H9 (cell line): ENCODE measurements around the gene MARK2. TPM values are rescaled to one million over a fixed set of nuclear protein-coding genes. Genes with fewer than 3 reads are reported as not detected.

Experiments used
- DNase-seq: peaks from one replicate; pipeline ENCODE4 v3.0.0-alpha.2; 2017
- H2AFZ ChIP-seq: one replicate; pipeline ENCODE4 v1.6.1; 2013; ENCODE audit warnings: mild to moderate bottlenecking, low read length, control low read depth, moderate library complexity
- H2AK5ac ChIP-seq: 2 replicates; pipeline ENCODE4 v1.6.1; 2013; ENCODE audit warnings: low read length, control low read depth, mixed read lengths; ENCODE audit not compliant: insufficient read length
- H2BK120ac ChIP-seq: one replicate; pipeline ENCODE4 v1.6.1; 2013; ENCODE audit warnings: low read depth, mild to moderate bottlenecking, low read length, control low read depth, inconsistent platforms; ENCODE audit not compliant: poor library complexity, severe bottlenecking
- H2BK12ac ChIP-seq: 2 replicates; pipeline ENCODE4 v1.6.1; 2013; ENCODE audit warnings: low read length, control low read depth, mixed read lengths, low read depth; ENCODE audit not compliant: insufficient read length
- H2BK15ac ChIP-seq: 2 replicates; pipeline ENCODE4 v1.6.1; 2013; ENCODE audit warnings: low read depth, low read length, control low read depth
- H2BK20ac ChIP-seq: one replicate; pipeline ENCODE4 v1.6.1; 2013; ENCODE audit warnings: low read depth, mild to moderate bottlenecking, low read length, control low read depth, inconsistent platforms; ENCODE audit not compliant: poor library complexity, severe bottlenecking
- H2BK5ac ChIP-seq: 2 replicates; pipeline ENCODE4 v1.6.1; 2013; ENCODE audit warnings: low read length, control low read depth, mixed read lengths; ENCODE audit not compliant: insufficient read length
- H3K14ac ChIP-seq: 2 replicates; pipeline ENCODE4 v1.6.1; 2013; ENCODE audit warnings: low read length, control low read depth; ENCODE audit not compliant: insufficient read depth
- H3K18ac ChIP-seq: 2 replicates; pipeline ENCODE4 v1.6.1; 2013; ENCODE audit warnings: low read depth, mild to moderate bottlenecking, mixed read lengths, low read length, control low read depth; ENCODE audit not compliant: insufficient read length
- H3K23ac ChIP-seq: 2 replicates; pipeline ENCODE4 v1.6.1; 2013; ENCODE audit warnings: low read length, control low read depth, mixed read lengths, low read depth; ENCODE audit not compliant: insufficient read length
- H3K23me2 ChIP-seq: 2 replicates; pipeline ENCODE4 v1.6.1; 2013; ENCODE audit warnings: low read depth, mild to moderate bottlenecking, mixed read lengths, low read length, control low read depth; ENCODE audit not compliant: insufficient read length, poor library complexity, severe bottlenecking
- H3K27ac ChIP-seq: 2 replicates; pipeline ENCODE4 v1.5.1; 2013; ENCODE audit warnings: low read length, control low read depth, mixed read lengths, low read depth; ENCODE audit not compliant: insufficient read length
- H3K27me3 ChIP-seq: 2 replicates; pipeline ENCODE4 v1.6.1; 2013; ENCODE audit warnings: low read length, control low read depth, inconsistent platforms; ENCODE audit not compliant: insufficient read depth
- H3K4ac ChIP-seq: 2 replicates; pipeline ENCODE4 v1.6.1; 2013; ENCODE audit warnings: low read depth, mild to moderate bottlenecking, control low read depth, inconsistent platforms, low read length, moderate library complexity
- H3K4me1 ChIP-seq: 2 replicates; pipeline ENCODE4 v1.6.1; 2013; ENCODE audit warnings: low read length, control low read depth, inconsistent platforms; ENCODE audit not compliant: insufficient read depth
- H3K4me2 ChIP-seq: 2 replicates; pipeline ENCODE4 v1.6.1; 2013; ENCODE audit warnings: low read length, control low read depth, mixed read lengths; ENCODE audit not compliant: insufficient read length, insufficient read depth
- H3K56ac ChIP-seq: 2 replicates; pipeline ENCODE4 v1.6.1; 2013; ENCODE audit warnings: low read depth, mild to moderate bottlenecking, mixed read lengths, low read length, control low read depth; ENCODE audit not compliant: insufficient read length
- H3K79me1 ChIP-seq: 2 replicates; pipeline ENCODE4 v1.6.1; 2013; ENCODE audit warnings: low read depth, mild to moderate bottlenecking, moderate library complexity, low read length, control low read depth, inconsistent platforms; ENCODE audit not compliant: insufficient read depth, poor library complexity, severe bottlenecking
- H3K79me2 ChIP-seq: 2 replicates; pipeline ENCODE4 v1.6.1; 2013; ENCODE audit warnings: low read length, control low read depth, inconsistent platforms; ENCODE audit not compliant: insufficient read depth
- H3K9ac ChIP-seq: 2 replicates; pipeline ENCODE4 v1.6.1; 2013; ENCODE audit warnings: low read length, control low read depth, mixed read lengths; ENCODE audit not compliant: insufficient read length; ENCODE audit errors: extremely low read depth
- H3K9me3 ChIP-seq: one replicate; pipeline ENCODE4 v1.6.1; 2013; ENCODE audit warnings: low read depth, low read length, inconsistent platforms; ENCODE audit not compliant: control insufficient read depth
- H3T11ph ChIP-seq: one replicate; pipeline ENCODE4 v1.6.1; 2013; ENCODE audit warnings: mild to moderate bottlenecking, low read length, control low read depth, inconsistent platforms
- H4K20me1 ChIP-seq: one replicate; pipeline ENCODE4 v1.6.1; 2013; ENCODE audit not compliant: control insufficient read depth, insufficient read length, insufficient read depth
- H4K5ac ChIP-seq: 2 replicates; pipeline ENCODE4 v1.6.1; 2013; ENCODE audit warnings: low read depth, mild to moderate bottlenecking, mixed read lengths, low read length, control low read depth; ENCODE audit not compliant: insufficient read length
- H4K8ac ChIP-seq: replicated peaks from 2 replicates; pipeline ENCODE4 v1.6.1; 2013; ENCODE audit warnings: low read length, control low read depth, mixed read lengths, low read depth; ENCODE audit not compliant: insufficient read length
- H4K91ac ChIP-seq: 2 replicates; pipeline ENCODE4 v1.6.1; 2013; ENCODE audit warnings: low read depth, mild to moderate bottlenecking, moderate library complexity, mixed read lengths, low read length, control low read depth; ENCODE audit not compliant: insufficient read length
- H3K27ac Mint-ChIP-seq, 3 experiments: 2 replicates in 2 of 3; 3 replicates in 1 of 3; pipeline ENCODE4 v1.8.0; 2020 to 2021; ENCODE audit warnings: mixed read lengths in 3 of 3, mild to moderate bottlenecking in 1 of 3, moderate library complexity in 1 of 3
- H3K27me3 Mint-ChIP-seq: 2 replicates; pipeline ENCODE4 v1.8.0; 2021; ENCODE audit warnings: low read depth, mild to moderate bottlenecking, moderate library complexity, mixed read lengths
- H3K36me3 Mint-ChIP-seq, 3 experiments: 2 replicates in 2 of 3; 3 replicates in 1 of 3; pipeline ENCODE4 v1.8.0; 2020 to 2021; ENCODE audit warnings: low read depth in 3 of 3, mixed read lengths in 3 of 3; ENCODE audit not compliant: insufficient read depth in 1 of 3
- H3K4me1 Mint-ChIP-seq, 2 experiments: 2 replicates each; pipeline ENCODE4 v1.8.0; 2020; ENCODE audit warnings: mixed read lengths in 2 of 2
- H3K4me3 Mint-ChIP-seq, 2 experiments: 2 replicates in 1 of 2; 3 replicates in 1 of 2; pipeline ENCODE4 v1.8.0; 2020 to 2021; ENCODE audit warnings: mild to moderate bottlenecking in 2 of 2, mixed read lengths in 2 of 2, moderate library complexity in 1 of 2
- H3K9me3 Mint-ChIP-seq, 2 experiments: 2 replicates in 1 of 2; 3 replicates in 1 of 2; pipeline ENCODE4 v1.8.0; 2020; ENCODE audit warnings: mild to moderate bottlenecking in 2 of 2, mixed read lengths in 2 of 2, moderate library complexity in 1 of 2
- total RNA-seq: library from RNA; stranded (reverse); gene quantifications from 2 replicates; pipeline ENCODE4 v1.2.1, GENCODE V29; 2021
- TF ChIP-seq, protein P1 (sequence below): fragments of 200-600 bp; sonication (generic); conservative IDR thresholded peaks from 3 replicates; pipeline ENCODE4 v1.8.0; 2021; ENCODE audit warnings: antibody characterized with exemption, mild to moderate bottlenecking

The MARK2 gene
- total RNA-seq, 1 experiment from 2014 or later, result 45.7 TPM

DNA sequence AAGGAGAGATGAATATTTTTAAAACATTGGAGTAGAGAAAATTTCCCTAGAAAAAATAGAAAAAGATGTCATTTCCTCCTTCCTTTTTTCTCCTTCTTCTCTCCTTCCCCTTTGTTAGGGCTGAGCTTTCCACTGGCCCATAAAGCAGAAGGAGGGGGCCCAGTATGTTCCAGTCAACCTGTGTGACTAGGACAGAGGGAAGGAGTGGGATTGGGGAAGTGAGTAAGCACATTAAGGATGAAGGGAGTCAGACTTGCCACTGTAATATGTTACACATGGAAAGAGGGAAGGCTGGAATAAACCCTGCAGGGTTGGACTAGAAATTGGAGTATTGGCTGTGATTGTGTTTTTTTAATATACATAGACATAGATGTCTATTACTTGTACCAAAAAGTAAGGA is 45.7 kb upstream of the MARK2 start:
- Mint-ChIP-seq H3K4me1 (no peaks in the 10 kb centered on the region), H3K27me3 (peaks cover 4% of the 10 kb centered on the region; the same call in 1 of the 2 replicates), H3K27ac (no peak overlapping the region), H3K9me3 (peaks cover 22 to 25% of the 10 kb centered on the region in 2 experiments), H3K36me3 (peaks cover 6 to 12% (median 9%) of the 10 kb centered on the region in 3 experiments; a peak in 5 of 7 replicates), H3K4me3 (no peak overlapping the region)
- no peak overlapping the region for H3T11ph ChIP-seq
- H3K4ac ChIP-seq, result no peak overlapping the region
- no peak overlapping the region for H3K18ac ChIP-seq
- H3K14ac ChIP-seq, result no peak overlapping the region
- H3K79me1 ChIP-seq, result no peaks in the 10 kb centered on the region
- H3K4me2 ChIP-seq, result no peak overlapping the region
- no peak overlapping the region for H2BK5ac ChIP-seq
- H2BK12ac ChIP-seq, result no peak overlapping the region
- no peaks in the 10 kb centered on the region for H3K27me3 ChIP-seq
- no peak overlapping the region for H2BK20ac ChIP-seq
- H3K23me2 ChIP-seq, result no peaks in the 10 kb centered on the region
- no peaks in the 10 kb centered on the region for H3K79me2 ChIP-seq
- no peak overlapping the region for H2AK5ac ChIP-seq
- no peak overlapping the region for H2BK120ac ChIP-seq
- no peak overlapping the region for H3K23ac ChIP-seq
- DNase-seq, result no peak
- no peaks in the 10 kb centered on the region for H3K4me1 ChIP-seq
- H4K91ac ChIP-seq, result no peak overlapping the region
- no peak overlapping the region for H3K56ac ChIP-seq
- no peak overlapping the region for H3K27ac ChIP-seq
- H4K8ac ChIP-seq, result no peak overlapping the region
- no peaks in the 10 kb centered on the region for H3K9me3 ChIP-seq
- H2BK15ac ChIP-seq, result no peak overlapping the region
- TF ChIP-seq, protein P1, sequence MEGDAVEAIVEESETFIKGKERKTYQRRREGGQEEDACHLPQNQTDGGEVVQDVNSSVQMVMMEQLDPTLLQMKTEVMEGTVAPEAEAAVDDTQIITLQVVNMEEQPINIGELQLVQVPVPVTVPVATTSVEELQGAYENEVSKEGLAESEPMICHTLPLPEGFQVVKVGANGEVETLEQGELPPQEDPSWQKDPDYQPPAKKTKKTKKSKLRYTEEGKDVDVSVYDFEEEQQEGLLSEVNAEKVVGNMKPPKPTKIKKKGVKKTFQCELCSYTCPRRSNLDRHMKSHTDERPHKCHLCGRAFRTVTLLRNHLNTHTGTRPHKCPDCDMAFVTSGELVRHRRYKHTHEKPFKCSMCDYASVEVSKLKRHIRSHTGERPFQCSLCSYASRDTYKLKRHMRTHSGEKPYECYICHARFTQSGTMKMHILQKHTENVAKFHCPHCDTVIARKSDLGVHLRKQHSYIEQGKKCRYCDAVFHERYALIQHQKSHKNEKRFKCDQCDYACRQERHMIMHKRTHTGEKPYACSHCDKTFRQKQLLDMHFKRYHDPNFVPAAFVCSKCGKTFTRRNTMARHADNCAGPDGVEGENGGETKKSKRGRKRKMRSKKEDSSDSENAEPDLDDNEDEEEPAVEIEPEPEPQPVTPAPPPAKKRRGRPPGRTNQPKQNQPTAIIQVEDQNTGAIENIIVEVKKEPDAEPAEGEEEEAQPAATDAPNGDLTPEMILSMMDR, result no peak
- H4K20me1 ChIP-seq, result no peaks in the 10 kb centered on the region
- no peak overlapping the region for H4K5ac ChIP-seq
- no peak overlapping the region for H2AFZ ChIP-seq
- no peak overlapping the region for H3K9ac ChIP-seq
